ENCODE results near the gene NHLH1.

Gene NHLH1

GRCh38 chr1:160366731-160367515 is at the start of gene NHLH1:
Gene NHLH1, plus strand, starts transcription at chr1:160367071. Its CDS starts 3,661 bp downstream, at chr1:160370732.
- no peak for DNase-seq

DNA sequence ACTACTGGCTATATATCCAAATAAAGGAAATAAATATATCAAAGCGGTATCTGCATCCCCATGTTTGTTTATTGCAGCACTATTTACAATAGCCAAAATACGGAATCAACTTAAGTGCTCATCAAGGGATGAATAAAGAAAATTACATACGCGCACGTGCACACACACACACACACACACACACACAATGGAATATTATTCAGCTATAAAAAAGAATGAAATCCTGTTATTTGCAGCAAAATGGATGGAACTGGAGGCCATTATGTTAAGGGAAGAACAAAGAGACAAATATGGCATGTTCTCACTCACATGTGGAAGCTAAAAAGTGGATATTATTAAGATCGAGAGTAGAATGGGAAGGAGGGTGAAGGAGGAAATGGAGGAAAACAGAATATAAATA is 44.0 kb upstream of the NHLH1 start:
- no peak for DNase-seq

DNA sequence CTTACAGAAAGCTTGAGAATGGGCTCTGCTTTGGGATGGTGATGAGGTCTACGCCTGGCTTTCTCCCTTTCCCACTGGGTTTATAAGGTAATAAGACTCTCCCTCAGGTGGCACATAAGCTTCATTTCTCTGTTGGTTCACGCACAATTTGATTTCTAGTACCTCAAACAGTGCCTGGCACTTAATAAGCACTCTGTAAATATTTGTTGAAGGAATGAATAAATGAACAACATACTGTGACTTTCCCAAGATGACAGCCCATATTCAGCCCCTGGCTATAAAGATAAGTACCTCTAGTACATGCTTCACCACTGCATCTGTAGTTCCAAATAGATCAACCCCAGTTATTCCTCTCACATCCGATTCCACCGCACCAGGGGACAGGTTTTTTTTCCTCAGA is 41.6 kb upstream of the NHLH1 start:
- DNase-seq = no peak

DNA sequence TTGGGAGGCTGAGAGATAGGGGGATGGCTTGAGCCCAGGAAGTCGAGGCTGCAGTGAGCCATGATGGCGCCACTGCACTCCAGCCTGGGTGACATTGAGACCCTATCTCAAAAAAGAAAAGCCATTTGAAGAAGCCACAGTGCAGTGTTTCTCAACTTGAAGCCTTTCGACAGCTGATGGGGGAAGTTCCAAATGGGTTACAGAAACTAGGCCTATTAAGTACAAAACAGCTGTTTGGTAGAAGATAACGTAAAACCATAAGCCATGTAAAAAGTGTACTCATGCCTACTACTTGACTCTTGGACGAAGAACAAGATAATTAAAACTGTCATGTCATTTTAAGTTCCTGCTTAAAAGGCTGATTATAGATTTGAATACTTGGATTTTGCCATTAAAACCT is 40.5 kb upstream of the NHLH1 start:
- no peak for DNase-seq

- DNase-seq = no peak
Observed at GRCh38 chr1:160328184-160328583, 38.7 kb upstream of the NHLH1 start.

GRCh38 chr1:160330119-160330518 is 36.8 kb upstream of the NHLH1 start:
- no peak for DNase-seq

GRCh38 chr1:160332516-160332915 is 34.4 kb upstream of the NHLH1 start:
- DNase-seq = no peak

DNA sequence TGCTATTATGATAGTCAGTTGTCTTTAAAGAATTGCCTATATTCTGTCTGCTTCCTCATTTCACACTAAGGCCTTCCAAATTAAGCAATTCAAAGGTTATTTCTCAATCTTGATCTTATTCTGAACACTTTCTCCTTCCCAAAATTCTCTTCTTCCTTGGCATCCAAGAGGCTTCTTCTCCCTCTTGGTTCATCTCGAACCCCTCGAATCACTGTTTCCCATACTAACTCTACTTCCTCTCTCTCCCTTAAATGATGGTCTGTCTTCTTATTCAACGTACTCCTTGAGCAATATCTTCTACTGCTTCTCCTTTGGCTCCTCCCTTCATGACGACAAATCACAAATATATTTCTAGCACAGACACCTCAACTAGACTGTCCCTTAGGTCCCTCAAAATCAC is 28.3 kb upstream of the NHLH1 start:
- no peak for DNase-seq

DNA sequence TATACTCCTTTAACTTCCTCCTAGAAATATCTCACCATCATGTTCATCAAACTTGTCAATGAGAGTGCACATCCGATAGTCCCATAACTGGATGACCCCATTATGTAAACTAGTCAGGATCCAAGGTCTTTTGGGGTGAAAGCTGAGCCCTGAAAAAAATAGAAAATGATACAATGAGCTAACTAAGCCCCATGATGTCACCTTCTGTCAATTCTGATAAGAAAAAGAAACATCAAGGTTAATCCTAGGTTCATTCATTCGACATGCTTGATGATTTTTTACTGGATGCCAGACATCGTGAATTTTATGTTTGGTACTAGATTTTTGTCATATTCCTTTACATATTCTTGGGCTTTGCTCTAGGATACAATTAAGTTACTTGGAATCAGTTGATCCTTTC is 26.7 kb upstream of the NHLH1 start:
- no peak for DNase-seq

GRCh38 chr1:160340866-160341265 is 26.0 kb upstream of the NHLH1 start:
- DNase-seq = no peak

DNA sequence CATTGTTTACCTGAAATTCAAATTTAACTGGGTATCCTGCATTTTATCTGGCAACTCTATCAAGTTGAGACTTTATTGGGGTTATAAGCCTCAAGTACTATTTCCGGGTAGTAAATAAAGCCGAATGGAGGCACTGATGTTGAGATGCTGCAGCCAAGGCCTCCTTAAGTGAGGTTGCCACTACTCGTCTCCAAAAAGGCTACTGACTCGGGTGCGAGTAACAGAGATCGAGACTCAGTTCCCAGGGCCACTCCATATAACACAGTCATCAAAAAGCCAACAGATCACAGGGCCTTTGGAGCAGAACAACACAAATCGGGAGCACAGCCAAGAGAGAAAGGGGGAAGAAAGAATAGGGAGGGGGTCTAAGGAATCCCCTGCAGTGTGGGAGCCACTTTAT is 24.3 kb upstream of the NHLH1 start:
- no peak for DNase-seq

GRCh38 chr1:160342953-160343869 is 23.7 kb upstream of the NHLH1 start, which contains the start of the genes COPA and NCSTN:
Gene COPA, minus strand, starts transcription at chr1:160343250. Its CDS starts 80 bp downstream, at chr1:160343170.
Gene NCSTN, plus strand, starts transcription at chr1:160343383. Its CDS starts 14 bp downstream, at chr1:160343397.
- peak; percentile 83 for DNase-seq

GRCh38 chr1:160344241-160344640 is 22.6 kb upstream of the NHLH1 start:
- no peak for DNase-seq

- no peak for DNase-seq
Observed at GRCh38 chr1:160344936-160345335, 21.9 kb upstream of the NHLH1 start.

DNA sequence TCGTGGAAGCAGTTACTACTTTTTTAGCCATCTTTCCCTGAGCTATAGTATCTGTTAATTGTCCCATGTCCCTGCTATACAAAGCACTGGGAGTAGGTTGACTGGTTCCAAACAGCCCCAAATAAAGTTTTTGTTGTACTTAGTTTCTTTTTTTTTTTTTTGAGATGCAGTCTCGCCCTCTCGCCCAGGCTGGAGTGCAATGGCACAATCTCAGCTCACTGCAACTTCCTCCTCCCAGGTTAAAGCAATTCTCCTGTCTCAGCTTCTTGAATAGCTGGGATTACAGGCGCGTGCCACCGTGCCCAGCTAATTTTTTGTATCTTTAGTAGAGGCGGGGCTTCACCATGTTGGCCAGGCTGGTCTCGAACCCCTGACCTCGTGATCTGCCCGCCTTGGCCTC is 20.4 kb upstream of the NHLH1 start:
- DNase-seq = no peak

- no peak for DNase-seq
Observed at GRCh38 chr1:160346958-160347357, 19.9 kb upstream of the NHLH1 start.

DNA sequence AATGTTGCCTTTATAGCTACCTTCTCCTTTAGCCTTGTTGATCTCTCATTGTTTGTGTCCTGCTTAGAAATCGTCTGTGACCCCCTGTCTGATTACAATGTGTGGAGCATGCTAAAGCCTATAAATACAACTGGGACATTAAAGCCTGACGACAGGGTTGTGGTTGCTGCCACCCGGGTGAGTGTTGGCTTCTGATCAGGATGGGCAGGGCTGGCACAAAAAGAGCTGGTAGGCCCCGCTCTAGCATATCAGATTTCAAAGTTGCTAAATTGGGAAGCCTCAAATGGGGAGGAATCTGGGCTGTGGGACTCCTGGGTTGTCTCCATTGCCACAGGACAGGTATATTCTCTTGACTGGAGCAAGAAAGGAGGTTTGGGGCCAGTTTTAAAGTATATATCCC is 15.2 kb upstream of the NHLH1 start:
- DNase-seq = no peak

- no peak for DNase-seq
Observed at GRCh38 chr1:160352555-160352954, 14.3 kb upstream of the NHLH1 start.

- no peak for DNase-seq
Observed at GRCh38 chr1:160353223-160353622, 13.6 kb upstream of the NHLH1 start.

DNA sequence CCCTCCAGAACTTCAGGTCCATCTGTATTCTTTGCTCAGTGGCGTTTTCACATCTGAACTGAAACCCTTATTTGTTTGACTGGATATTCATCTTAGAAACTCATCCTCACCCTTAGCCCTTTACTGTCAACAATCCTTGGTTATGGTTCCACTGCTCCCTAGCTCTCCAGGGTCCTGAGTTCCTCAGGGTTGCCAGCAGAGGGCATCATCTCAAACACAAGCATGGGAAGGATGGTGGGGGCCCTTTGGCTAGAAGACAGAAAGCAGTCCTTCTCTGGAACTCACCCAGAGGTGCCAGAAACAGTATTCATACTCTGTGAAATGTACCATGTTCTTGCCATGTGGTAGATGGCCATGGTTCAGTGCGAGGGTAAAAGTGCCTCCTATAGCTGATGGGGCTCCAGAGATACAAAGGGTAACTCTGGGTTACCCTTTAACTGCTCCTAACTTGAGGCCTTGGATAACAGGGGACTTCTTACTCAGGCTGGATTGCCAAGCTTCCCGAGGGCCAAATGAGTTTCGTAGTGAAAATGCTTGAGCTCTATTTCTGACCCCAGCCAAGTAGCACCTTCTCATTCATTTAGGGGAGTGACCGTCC is 12.4 kb upstream of the NHLH1 start:
- no peak for DNase-seq

DNA sequence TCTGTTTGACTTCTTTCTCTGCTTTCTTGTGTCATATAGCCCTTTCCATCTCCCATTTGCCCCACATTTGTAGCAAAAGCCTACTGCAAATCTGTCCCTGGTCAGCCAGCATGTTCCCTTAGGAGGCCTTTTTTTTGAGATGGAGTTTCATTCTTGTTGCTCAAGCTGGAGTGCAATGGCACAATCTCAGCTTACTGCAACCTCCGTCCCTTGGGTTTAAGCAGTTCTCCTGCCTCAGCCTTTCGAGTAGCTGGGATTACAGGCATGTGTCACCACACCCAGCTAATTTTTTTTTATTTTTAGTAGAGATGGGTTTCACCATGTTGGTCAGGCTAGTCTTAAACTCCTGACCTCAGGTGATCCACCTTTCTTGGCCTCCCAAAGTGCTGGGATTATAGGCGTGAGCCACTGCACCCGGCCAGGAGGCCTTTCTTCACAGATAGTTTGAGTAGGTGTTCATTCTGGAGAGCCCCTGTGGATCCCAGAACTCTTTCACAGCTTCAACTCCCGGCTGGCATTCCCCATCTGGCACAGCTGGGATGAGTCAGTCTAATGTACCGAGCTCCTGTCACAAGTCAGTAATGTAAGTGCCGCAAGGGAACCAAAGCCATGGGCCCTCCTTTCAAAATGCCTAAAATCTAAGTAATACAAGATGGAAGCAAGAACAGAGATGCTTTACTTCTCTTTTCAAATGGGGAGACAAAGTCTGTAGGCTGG is 9.4 kb upstream of the NHLH1 start:
- DNase-seq = no peak

- DNase-seq = no peak
Observed at GRCh38 chr1:160358073-160358472, 8.8 kb upstream of the NHLH1 start.
